ENCODE measurements around the gene MICU2.

GRCh38 chr13:21458451-21458812 lies 145.5 kb downstream of the MICU2 start:
- TF ChIP-seq CTCF (IDR thresholded peaks at IDR 0.05): no peak
- TF ChIP-seq POLR2A (IDR thresholded peaks at IDR 0.05): no peak
